Smooth muscle cell (in vitro differentiated cells): ENCODE data around the gene PKHD1. TPM values are rescaled to one million over a fixed set of nuclear protein-coding genes. Genes with fewer than 3 reads are reported as not detected.

Experiments
- DNase-seq: peaks from one replicate; lab custom pipeline; 2025; ENCODE audit not compliant: unreplicated experiment; lab: John Stamatoyannopoulos, UW
- H2AFZ ChIP-seq: fragments of 200-600 bp; sonication (generic); 2 replicates; pipeline ENCODE4 v1.6.0; 2016; ENCODE audit warnings: antibody characterized with exemption, low read depth, mild to moderate bottlenecking
- H3F3A ChIP-seq: fragments of 200-600 bp; sonication (generic); 2 replicates; pipeline ENCODE4 v1.6.0; 2017; ENCODE audit warnings: antibody characterized with exemption, low read depth
- H3K27ac ChIP-seq: fragments of 200-600 bp; sonication (generic); 2 replicates; pipeline ENCODE4 v1.5.1; 2016; ENCODE audit warnings: low read depth, mild to moderate bottlenecking
- H3K27me3 ChIP-seq: fragments of 200-600 bp; sonication (generic); 2 replicates; pipeline ENCODE4 v1.6.1; 2016; ENCODE audit warnings: low read depth, mild to moderate bottlenecking
- H3K36me3 ChIP-seq: fragments of 200-600 bp; sonication (generic); 2 replicates; pipeline ENCODE4 v1.5.1; 2016; ENCODE audit warnings: low read depth
- H3K4me1 ChIP-seq: fragments of 200-600 bp; sonication (generic); 2 replicates; pipeline ENCODE4 v1.5.1; 2016; ENCODE audit warnings: low read depth
- H3K4me2 ChIP-seq: fragments of 200-600 bp; sonication (generic); 2 replicates; pipeline ENCODE4 v1.6.0; 2016; ENCODE audit warnings: mild to moderate bottlenecking
- H3K4me3 ChIP-seq: fragments of 200-600 bp; sonication (generic); 2 replicates; pipeline ENCODE4 v1.5.1; 2016; ENCODE audit warnings: mild to moderate bottlenecking
- H3K79me2 ChIP-seq: fragments of 200-600 bp; sonication (generic); 2 replicates; pipeline ENCODE4 v1.6.0; 2016; ENCODE audit warnings: low read depth, mild to moderate bottlenecking
- H3K9ac ChIP-seq: fragments of 200-600 bp; sonication (generic); 2 replicates; pipeline ENCODE4 v1.6.0; 2016; ENCODE audit warnings: low read depth
- H3K9me3 ChIP-seq: fragments of 200-600 bp; sonication (generic); replicated peaks from 2 replicates; pipeline ENCODE4 v1.5.1; 2016; ENCODE audit warnings: low read depth
- H4K20me1 ChIP-seq: fragments of 200-600 bp; sonication (generic); 2 replicates; pipeline ENCODE4 v1.6.0; 2016; ENCODE audit warnings: low read depth
- WGBS: methylation state at CpG from one replicate; pipeline ENCODE4 v1.1.7; 2016; ENCODE audit warnings: low lambda C conversion rate; 5-methylcytosine and 5-hydroxymethylcytosine counted together
- polyA plus RNA-seq: library from polyadenylated mRNA; unstranded; fragments of >200 nt; fragmentation: Nextera tagmentation; extraction: Ambion mirVana; gene quantifications from 2 replicates; pipeline ENCODE4 v1.2.1, GENCODE V29; 2016
- total RNA-seq: library from RNA; depleted of rRNA; stranded (reverse); fragments of >200 nt; gene quantifications from 2 replicates; pipeline ENCODE4 v1.2.3, GENCODE V29; 2014
- TF ChIP-seq, protein P1 (sequence below): fragments of 200-600 bp; sonication (generic); IDR thresholded peaks from 2 replicates; pipeline ENCODE4 v1.5.1; 2017; ENCODE audit warnings: borderline replicate concordance, mild to moderate bottlenecking, antibody characterized with exemption; ENCODE audit not compliant: insufficient read depth, poor library complexity, severe bottlenecking

Gene PKHD1
- total and polyA plus RNA-seq, 2 experiments from 2014 or later = not detected

DNA sequence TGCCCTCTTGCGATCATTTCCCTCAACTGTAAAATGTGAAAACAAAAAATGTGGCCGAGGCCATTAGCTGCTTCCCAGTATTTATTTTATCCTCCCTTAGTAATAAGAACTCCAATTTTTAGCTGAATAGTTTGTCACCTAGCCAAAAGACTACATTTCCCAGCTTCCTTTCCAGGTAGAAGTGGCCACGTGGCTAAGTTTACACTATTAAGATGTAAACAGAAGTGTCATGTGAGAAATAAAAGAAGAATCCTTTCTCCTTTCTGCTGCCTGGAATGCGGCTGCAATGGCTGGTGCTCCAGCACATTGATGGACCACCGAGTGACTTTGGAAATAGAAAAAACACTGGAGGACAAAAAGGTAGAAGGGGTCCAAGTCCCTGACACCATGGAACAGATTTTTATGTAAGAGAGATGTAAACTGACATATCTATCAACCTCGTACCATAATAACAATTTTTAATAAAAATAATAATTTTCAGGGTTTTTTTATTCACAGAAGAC is 268.8 kb downstream of the PKHD1 start:
- WGBS = 63% methylated on average over 6 of the region's 6 CpGs
- H3K9ac ChIP-seq = no peak overlapping the region

DNA sequence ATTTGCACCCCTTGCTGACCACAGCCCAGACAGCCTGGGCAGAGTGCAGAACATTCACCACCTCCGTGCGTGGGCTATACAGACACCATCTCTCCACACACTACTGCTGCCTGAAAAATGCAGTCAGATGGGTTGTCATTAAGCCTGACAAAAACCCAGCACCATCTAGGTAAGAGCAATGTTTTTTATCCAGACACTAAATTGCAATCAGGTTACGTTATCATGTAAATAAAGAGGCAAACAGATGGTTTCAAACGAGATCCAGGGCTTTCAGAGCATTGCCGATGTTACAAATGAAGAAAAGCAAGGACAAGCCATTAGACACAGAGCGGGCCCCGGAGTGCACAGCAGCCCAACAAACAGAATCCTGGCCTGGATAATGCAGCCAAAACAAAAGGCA is 269.6 kb downstream of the PKHD1 start:
- H3K27ac ChIP-seq = no peak overlapping the region
- H4K20me1 ChIP-seq = no peaks in the 10 kb centered on the region
- H3K79me2 ChIP-seq = no peaks in the 10 kb centered on the region
- H3K4me3 ChIP-seq = no peak overlapping the region
- 72% methylated on average over 7 of the region's 7 CpGs for WGBS
- no peaks in the 10 kb centered on the region for H3K27me3 ChIP-seq
- TF ChIP-seq, protein P1, sequence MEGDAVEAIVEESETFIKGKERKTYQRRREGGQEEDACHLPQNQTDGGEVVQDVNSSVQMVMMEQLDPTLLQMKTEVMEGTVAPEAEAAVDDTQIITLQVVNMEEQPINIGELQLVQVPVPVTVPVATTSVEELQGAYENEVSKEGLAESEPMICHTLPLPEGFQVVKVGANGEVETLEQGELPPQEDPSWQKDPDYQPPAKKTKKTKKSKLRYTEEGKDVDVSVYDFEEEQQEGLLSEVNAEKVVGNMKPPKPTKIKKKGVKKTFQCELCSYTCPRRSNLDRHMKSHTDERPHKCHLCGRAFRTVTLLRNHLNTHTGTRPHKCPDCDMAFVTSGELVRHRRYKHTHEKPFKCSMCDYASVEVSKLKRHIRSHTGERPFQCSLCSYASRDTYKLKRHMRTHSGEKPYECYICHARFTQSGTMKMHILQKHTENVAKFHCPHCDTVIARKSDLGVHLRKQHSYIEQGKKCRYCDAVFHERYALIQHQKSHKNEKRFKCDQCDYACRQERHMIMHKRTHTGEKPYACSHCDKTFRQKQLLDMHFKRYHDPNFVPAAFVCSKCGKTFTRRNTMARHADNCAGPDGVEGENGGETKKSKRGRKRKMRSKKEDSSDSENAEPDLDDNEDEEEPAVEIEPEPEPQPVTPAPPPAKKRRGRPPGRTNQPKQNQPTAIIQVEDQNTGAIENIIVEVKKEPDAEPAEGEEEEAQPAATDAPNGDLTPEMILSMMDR = no peak
- DNase-seq = no peak
- H3K4me1 ChIP-seq = no peaks in the 10 kb centered on the region
- no peaks in the 10 kb centered on the region for H3K36me3 ChIP-seq
- no peak overlapping the region for H2AFZ ChIP-seq
- no peaks in the 10 kb centered on the region for H3F3A ChIP-seq
- no peak overlapping the region for H3K4me2 ChIP-seq
- no peaks in the 10 kb centered on the region for H3K9me3 ChIP-seq
- no peak overlapping the region for H3K9ac ChIP-seq

More for the DNA sequence above, 268.8 kb downstream of the PKHD1 start:
- Histone ChIP-seq H3K27ac (no peak overlapping the region), H3K9me3 (no peaks in the 10 kb centered on the region), H3K27me3 (no peaks in the 10 kb centered on the region), H3K4me3 (no peak overlapping the region), H3K36me3 (no peaks in the 10 kb centered on the region), H4K20me1 (no peaks in the 10 kb centered on the region), H3F3A (no peaks in the 10 kb centered on the region), H3K4me2 (no peak overlapping the region), H3K79me2 (no peaks in the 10 kb centered on the region), H3K4me1 (no peaks in the 10 kb centered on the region), H2AFZ (no peak overlapping the region)
- DNase-seq = no peak
- TF ChIP-seq, protein P1 = no peak

DNA sequence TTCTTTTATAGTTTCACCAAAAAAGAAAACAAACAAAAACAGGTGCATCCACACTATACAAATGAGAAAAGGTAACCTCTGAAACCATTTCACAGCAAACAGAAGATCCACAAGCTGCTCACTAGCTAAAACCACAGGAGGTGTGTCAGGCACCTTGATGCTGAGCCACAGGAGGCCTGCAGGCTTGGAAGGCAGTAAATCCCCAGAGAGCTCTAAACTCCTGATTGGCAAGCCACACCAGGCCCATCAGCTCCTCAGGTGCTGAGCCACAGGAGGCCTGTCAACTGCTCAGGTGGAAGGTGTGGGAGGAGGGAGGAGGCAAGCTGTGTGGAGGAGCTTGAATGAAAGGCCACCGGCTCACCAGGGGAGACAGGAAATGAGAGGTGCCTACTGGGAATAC is 273.0 kb downstream of the PKHD1 start:
- TF ChIP-seq, protein P1 = no peak

DNA sequence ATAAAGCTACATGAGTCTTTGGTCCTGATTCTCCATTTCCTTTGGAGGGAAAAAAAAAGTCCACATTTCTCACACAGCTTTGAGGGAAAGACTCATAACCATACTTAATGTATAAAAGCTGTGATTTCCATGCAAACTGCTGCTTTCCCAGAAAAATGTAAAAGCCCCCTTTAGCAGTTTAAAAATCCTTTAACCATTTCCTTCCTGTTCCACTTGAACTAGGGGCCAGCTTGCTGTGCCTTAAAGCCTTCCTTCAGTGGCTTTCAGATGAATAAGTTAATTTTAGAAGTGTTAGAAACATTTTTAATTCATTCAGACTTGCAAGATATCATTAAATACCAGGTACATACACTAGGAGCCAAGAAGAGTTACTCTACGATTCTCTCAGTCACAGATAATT is 273.5 kb downstream of the PKHD1 start:
- Histone ChIP-seq H3K27me3 (no peaks in the 10 kb centered on the region), H3K4me2 (no peak overlapping the region), H3K9ac (no peak overlapping the region), H3K4me1 (no peaks in the 10 kb centered on the region), H3K9me3 (peaks cover 3% of the 10 kb centered on the region), H3F3A (no peaks in the 10 kb centered on the region), H3K79me2 (no peaks in the 10 kb centered on the region), H2AFZ (no peak overlapping the region), H3K36me3 (no peaks in the 10 kb centered on the region), H3K27ac (no peak overlapping the region), H4K20me1 (no peaks in the 10 kb centered on the region), H3K4me3 (no peak overlapping the region)
- TF ChIP-seq, protein P1 = no peak
- WGBS = 77% methylated on average over 1 of the region's 1 CpG
- DNase-seq = no peak

More for the DNA sequence above, 273.0 kb downstream of the PKHD1 start:
- DNase-seq = no peak
- Histone ChIP-seq H3F3A (no peaks in the 10 kb centered on the region), H3K4me1 (no peaks in the 10 kb centered on the region), H3K79me2 (no peaks in the 10 kb centered on the region), H3K27ac (no peak overlapping the region), H4K20me1 (no peaks in the 10 kb centered on the region), H2AFZ (no peak overlapping the region), H3K27me3 (no peaks in the 10 kb centered on the region), H3K36me3 (no peaks in the 10 kb centered on the region), H3K9ac (no peak overlapping the region), H3K4me3 (no peak overlapping the region), H3K4me2 (no peak overlapping the region), H3K9me3 (peaks cover 3% of the 10 kb centered on the region)
- WGBS = 61% methylated on average over 1 of the region's 1 CpG
